Spinal cord (tissue), 10 donors: ENCODE data around the gene SLC25A51. TPM values are rescaled to one million over a fixed set of nuclear protein-coding genes. Genes with fewer than 3 reads are reported as not detected.

Experiments used
- DNase-seq, 6 donors: peaks; one replicate each; pipeline versions ENCODE4 v3.0.0 to v3.0.0-alpha.2; 2013 to 2015; ENCODE audit warnings: low spot score in 6 of 6, low read depth in 4 of 6
- H3K27ac ChIP-seq: one replicate; pipeline ENCODE4 v1.5.1; 2013; ENCODE audit warnings: low read depth, low read length, control low read depth
- H3K27me3 ChIP-seq: one replicate; pipeline ENCODE4 v1.6.1; 2013; ENCODE audit warnings: low read length; ENCODE audit not compliant: control insufficient read depth, insufficient read depth
- H3K36me3 ChIP-seq: one replicate; pipeline ENCODE4 v1.6.1; 2013; ENCODE audit warnings: low read length; ENCODE audit not compliant: control insufficient read depth, insufficient read depth
- H3K4me1 ChIP-seq: one replicate; pipeline ENCODE4 v1.6.1; 2013; ENCODE audit warnings: low read length; ENCODE audit not compliant: control insufficient read depth, insufficient read depth
- H3K4me3 ChIP-seq: one replicate; pipeline ENCODE4 v1.5.1; 2013; ENCODE audit warnings: low read depth, low read length, control low read depth
- H3K9me3 ChIP-seq: one replicate; pipeline ENCODE4 v1.6.1; 2013; ENCODE audit warnings: low read length; ENCODE audit not compliant: control insufficient read depth, insufficient read depth
- WGBS: methylation state at CpG from one replicate; pipeline ENCODE4 v1.1.5; 2013; ENCODE audit warnings: missing lambda C conversion rate; ENCODE audit not compliant: insufficient coverage; 5-methylcytosine and 5-hydroxymethylcytosine counted together
- polyA plus RNA-seq, 2 donors: library from polyadenylated mRNA; unstranded; fragments of 120-200 nt; gene quantifications; one replicate each; pipeline ENCODE4 v1.2.1, GENCODE V29; 2013; ENCODE audit not compliant: insufficient read length in 2 of 2
- total RNA-seq, 2 donors: library from RNA; depleted of rRNA in 1 of 2; stranded (reverse); fragments of 120-200 nt in 1 of 2; fragments of >200 nt in 1 of 2; gene quantifications; one replicate each; pipeline versions ENCODE4 v1.2.3 to v1.2.4, GENCODE V29; 2013 to 2014
- donor health status: healthy.

SLC25A51 gene
- total and polyA plus RNA-seq, 4 donors, result 19.8 to 56.3 (median 29.6) TPM

DNA sequence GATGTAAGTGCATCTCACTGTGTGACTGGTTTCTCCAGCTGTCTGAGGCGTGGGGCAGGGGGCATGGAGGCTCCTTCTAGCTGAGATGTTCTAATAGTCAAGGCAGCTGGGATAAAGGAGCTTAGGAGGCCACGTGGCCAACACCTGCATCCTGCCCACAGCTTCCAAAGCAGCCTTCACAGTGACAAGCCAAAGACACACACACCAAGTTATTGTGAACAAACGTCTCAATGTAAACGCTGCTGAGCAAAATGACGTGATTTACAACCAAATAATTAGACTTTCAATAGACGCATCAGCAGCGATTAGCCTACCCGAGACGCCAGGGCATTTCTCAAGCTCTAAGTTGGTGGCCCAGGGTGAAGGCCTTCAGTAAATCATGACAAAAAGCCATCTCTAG lies 23.2 kb upstream of the SLC25A51 start:
- Histone ChIP-seq H3K36me3 (peaks cover 9% of the 10 kb centered on the region), H3K9me3 (no peaks in the 10 kb centered on the region), H3K4me3 (no peak overlapping the region), H3K27me3 (peaks cover 3% of the 10 kb centered on the region), H3K27ac (no peak overlapping the region), H3K4me1 (peaks cover 65% of the 10 kb centered on the region)
- 29% methylated on average over 9 of the region's 9 CpGs for WGBS
- DNase-seq, result peak in 2 of 6 donors; percentile 72 to 78

DNA sequence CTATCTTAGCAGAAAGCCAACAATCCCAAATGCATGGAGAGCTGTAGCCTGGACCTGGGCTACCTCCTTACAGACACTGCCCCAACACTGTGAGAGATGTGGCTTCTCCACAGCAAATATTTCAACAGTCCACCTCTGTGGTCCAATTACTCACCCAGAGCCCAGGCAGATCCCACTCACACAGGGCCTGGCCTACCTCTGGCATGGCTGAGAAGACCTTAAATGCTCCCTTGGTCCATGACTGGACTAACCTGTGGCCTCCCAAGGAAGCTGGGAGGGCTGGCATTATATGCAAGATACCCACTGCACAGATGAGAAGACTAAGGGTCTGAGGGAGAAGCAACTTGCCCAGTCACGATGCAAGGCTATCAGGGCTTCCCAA lies 22.8 kb upstream of the SLC25A51 start:
- DNase-seq, result no peak
- peaks cover 69% of the 10 kb centered on the region for H3K4me1 ChIP-seq
- peaks cover 9% of the 10 kb centered on the region for H3K36me3 ChIP-seq
- H3K9me3 ChIP-seq, result no peaks in the 10 kb centered on the region
- H3K4me3 ChIP-seq, result no peak overlapping the region
- H3K27me3 ChIP-seq, result peaks cover 4% of the 10 kb centered on the region
- WGBS, result 29% methylated on average over 1 of the region's 1 CpG
- no peak overlapping the region for H3K27ac ChIP-seq

DNA sequence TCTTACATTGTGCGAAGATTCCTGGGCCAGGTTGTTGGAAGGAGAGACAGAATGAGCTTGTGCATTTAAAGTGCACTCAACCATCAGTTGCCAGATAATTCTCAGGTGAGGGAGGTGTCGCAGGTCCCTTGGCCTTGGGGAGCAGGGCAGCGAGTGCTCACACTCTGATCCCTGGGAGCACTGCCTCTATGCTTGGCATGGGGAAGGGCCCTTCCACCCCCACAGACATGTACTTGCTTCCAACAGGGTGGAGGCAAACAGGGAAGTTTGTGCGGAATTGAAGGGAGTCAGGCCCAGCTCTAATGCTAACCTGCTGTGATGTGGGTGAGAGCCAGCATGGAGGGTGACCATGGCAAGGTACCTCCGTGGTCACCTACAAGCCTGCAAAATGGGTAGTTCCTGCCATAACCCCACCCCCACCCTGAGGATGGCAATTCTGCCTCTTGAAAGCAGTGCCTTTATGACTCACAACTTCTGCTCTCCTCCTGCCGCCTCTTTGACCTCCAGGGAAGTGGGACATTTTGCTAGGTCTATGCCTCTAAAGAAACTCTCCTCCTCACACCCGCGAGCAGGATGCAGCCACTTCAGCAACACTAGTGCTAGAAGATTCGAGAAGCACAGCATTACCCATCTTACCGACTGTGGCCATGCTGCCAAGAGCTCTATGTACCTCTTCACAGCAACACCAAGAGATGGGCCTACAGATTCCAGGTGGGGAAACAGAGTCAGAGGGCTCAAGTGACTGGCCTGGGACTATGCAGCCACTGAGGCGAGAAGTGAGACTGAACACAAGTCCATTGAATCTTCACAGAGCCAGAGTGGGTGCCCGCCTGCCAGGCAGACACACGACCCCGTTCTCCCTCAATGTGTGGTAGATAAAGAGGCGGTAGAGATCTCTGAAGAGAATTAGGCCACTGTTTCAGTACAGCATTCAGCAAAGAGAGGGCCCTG lies 22.1 kb upstream of the SLC25A51 start:
- no peak for DNase-seq
- Histone ChIP-seq H3K27ac (no peak overlapping the region), H3K9me3 (no peaks in the 10 kb centered on the region), H3K4me1 (peaks cover 75% of the 10 kb centered on the region), H3K36me3 (peaks cover 9% of the 10 kb centered on the region), H3K4me3 (no peak overlapping the region), H3K27me3 (peaks cover 4% of the 10 kb centered on the region)
- WGBS, result 89% methylated on average over 11 of the region's 15 CpGs

DNA sequence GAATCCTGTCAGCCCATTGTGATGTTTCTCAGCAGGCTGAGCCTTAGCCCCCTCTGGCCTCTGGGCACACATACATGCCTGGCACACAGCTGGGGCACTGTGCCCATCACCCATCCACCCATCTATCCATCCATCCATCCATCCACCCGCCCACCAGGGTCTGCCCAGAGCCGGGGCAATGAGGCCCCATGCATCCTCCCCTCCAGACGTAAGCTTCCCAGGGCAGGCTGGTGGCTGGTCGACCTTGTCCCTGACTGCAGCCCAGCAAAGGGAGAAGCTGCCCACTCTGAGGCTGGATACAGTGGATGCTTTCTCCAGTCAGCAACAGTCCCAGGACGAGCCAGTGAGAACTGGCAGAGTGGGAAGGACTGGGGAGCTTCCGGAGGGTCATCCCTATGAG lies 21.1 kb upstream of the SLC25A51 start:
- Histone ChIP-seq H3K27ac (no peak overlapping the region), H3K9me3 (no peaks in the 10 kb centered on the region), H3K27me3 (peaks cover 4% of the 10 kb centered on the region), H3K4me1 (peaks cover 81% of the 10 kb centered on the region), H3K36me3 (peaks cover 10% of the 10 kb centered on the region), H3K4me3 (no peak overlapping the region)
- 81% methylated on average over 5 of the region's 6 CpGs for WGBS
- no peak for DNase-seq

DNA sequence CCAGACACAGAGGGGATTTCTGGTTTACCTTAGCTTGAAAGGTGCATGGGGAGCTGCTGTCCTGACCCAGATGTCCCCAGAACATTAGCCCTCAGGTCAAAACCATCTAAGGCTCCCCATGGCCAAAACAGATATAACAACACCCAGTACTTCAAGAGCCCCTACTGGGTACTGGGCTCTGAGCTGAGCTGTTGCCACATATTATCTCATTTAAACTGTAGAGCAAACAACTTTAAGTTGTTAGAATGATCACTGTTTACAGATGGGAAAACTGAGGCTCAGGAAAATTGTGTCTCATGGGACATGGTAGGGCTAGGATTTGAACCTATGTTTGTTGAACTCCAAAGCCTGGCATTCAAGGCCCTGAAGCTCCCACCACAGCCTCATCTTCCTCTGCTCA lies 20.6 kb upstream of the SLC25A51 start:
- peaks cover 14% of the 10 kb centered on the region for H3K36me3 ChIP-seq
- DNase-seq, result no peak
- H3K27ac ChIP-seq, result no peak overlapping the region
- H3K9me3 ChIP-seq, result no peaks in the 10 kb centered on the region
- H3K4me1 ChIP-seq, result peaks cover 82% of the 10 kb centered on the region
- peaks cover 4% of the 10 kb centered on the region for H3K27me3 ChIP-seq
- no peak overlapping the region for H3K4me3 ChIP-seq

DNA sequence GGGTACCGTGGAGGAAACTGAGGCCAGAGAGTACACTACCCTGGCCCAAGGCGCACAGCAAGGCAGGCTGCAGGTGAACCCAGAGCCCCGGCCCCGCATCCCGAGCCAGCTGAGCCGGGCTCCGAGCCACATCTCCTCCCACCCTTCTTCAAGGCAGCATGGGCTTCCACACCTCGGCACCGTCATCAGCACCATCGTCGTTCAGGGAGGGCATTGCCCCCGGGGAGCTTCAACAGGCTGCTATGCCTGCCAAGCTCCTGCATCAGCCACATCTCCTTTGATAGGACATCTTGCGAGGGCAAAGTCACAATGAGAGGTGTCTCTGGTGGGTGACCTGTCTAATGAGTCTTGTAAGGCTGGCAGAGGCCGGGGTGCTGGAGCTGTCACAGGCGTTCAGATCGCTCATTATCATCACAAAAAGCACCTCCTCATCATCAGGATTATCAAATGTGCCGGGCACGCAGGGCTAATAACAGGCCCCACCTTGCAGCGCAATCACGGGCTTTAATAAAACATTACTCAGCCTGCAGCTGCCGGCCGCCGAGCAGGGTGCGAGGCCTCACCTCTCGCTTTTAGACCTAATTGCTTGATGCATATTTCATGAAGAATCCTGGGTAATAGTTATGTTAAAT lies 20.0 kb upstream of the SLC25A51 start:
- Histone ChIP-seq H3K4me3 (no peak overlapping the region), H3K9me3 (no peaks in the 10 kb centered on the region), H3K36me3 (peaks cover 12% of the 10 kb centered on the region), H3K27me3 (peaks cover 4% of the 10 kb centered on the region), H3K27ac (no peak overlapping the region), H3K4me1 (peaks cover 77% of the 10 kb centered on the region)
- peak in 1 of 6 donors; percentile 37 for DNase-seq
- WGBS, result 72% methylated on average over 17 of the region's 25 CpGs

DNA sequence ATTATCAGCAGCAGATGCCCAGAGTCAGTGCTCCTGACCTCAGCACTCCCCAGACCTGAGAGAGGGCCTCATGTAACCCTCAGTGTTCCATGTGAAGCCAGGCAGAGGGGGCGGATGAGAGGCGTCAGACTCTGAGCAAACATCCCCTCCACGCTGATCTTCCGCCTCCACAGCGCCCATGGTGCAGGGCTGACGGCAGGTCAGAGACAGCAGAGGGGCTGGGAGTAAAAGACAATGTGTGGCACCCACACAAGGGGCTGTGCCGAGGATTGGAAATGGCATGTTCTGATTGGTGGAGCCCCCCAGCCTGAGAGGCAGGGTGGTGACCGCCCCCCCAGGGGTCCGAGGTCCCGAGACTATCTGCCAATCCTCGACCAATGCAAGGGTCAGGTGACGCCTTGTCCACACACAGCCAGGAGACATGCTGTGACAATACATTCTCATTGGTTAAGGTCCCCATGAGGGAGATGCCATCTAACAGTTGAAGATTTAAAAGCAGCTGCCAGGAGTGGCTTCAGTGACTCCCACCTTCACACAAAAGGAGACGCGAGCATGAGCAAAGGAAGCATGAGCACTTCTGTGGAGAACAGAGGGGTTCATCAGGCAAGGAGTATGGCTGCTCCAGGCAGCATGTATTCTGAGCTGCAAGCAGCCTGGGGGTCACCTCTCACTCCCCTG lies 19.3 kb upstream of the SLC25A51 start:
- H3K9me3 ChIP-seq, result no peaks in the 10 kb centered on the region
- H3K36me3 ChIP-seq, result peaks cover 15% of the 10 kb centered on the region
- peak in 1 of 6 donors; percentile 51 for DNase-seq
- no peak overlapping the region for H3K27ac ChIP-seq
- WGBS, result 73% methylated on average over 13 of the region's 14 CpGs
- H3K4me1 ChIP-seq, result peaks cover 77% of the 10 kb centered on the region
- peaks cover 4% of the 10 kb centered on the region for H3K27me3 ChIP-seq
- no peak overlapping the region for H3K4me3 ChIP-seq

DNA sequence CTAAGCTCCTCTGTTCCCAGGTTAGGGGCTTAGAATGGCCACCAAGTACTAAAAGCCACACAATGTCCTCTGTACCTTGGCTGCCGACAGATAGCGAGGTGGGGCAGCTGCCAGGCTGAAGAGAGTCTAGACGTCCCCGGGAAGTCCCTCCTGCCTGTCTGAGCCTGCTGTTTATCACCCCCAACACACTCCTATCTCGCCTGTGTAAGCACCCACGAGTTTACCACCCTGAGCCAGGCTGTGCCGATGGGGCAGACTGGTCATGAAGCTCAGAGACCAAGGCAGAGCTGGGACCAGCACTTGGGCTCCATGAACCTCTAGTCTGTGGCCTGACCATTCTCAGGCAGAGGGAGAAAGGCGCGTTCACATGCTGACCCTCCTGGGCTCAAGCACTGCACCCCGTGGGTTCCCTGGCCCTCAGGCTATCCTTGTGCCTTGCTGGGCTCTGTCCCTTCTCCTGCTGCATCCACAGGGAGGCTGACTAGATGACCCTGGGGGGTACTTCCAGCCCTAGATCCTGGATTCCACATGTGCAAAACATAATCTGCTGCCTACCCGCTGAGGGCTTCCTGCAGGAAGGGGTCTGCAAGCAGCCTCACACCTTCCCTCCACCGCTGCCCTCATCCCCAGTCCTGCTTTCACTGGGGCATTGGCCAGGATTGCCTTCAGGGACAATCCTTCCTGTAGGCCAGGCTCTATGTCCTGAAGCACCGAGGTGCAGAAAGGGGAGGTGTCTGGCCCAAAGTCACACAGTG lies 18.6 kb upstream of the SLC25A51 start:
- 77% methylated on average over 13 of the region's 13 CpGs for WGBS
- H3K9me3 ChIP-seq, result no peaks in the 10 kb centered on the region
- H3K36me3 ChIP-seq, result peaks cover 22% of the 10 kb centered on the region
- no peak overlapping the region for H3K4me3 ChIP-seq
- H3K27ac ChIP-seq, result no peak overlapping the region
- H3K27me3 ChIP-seq, result peaks cover 4% of the 10 kb centered on the region
- peaks cover 77% of the 10 kb centered on the region for H3K4me1 ChIP-seq
- no peak for DNase-seq
